ENCODE results near the gene PIGH.

DNA sequence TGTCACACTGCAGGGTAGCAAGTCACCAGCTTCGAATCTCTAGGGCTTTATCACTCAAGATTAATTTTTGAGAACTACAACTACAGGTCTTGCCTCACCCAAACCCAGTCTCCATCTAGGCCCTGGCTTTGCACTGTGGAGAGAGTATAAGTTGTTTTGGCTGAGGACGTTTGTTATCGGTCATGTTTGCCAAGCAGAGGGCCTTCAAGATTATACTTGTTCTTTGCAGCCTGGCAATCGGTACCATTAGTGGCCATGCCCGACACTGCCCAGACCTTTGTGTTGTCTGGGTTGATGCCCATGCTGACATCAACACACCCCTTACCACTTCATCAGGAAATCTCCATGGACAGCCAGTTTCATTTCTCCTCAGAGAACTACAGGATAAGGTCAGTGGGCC lies 45.3 kb upstream of the PIGH start:
- TF ChIP-seq POLR2A (IDR thresholded peaks at IDR 0.05; ENCODE audit: low read depth, low read length) (no peak), SPI1 (IDR thresholded peaks at IDR 0.05; ENCODE audit: low read depth, low read length) (no peak), TAF1 (IDR thresholded peaks at IDR 0.05; ENCODE audit: low read depth, low read length) (no peak), POLR2AphosphoS5 (IDR thresholded peaks at IDR 0.05; ENCODE audit: low read depth, low read length) (no peak)
